Neural cell (in vitro differentiated cells): ENCODE measurements around the gene CRTAP. TPM values are rescaled to one million over a fixed set of nuclear protein-coding genes. Genes with fewer than 3 reads are reported as not detected.

Experiments used
- H2AFZ ChIP-seq: fragments of 200-600, 300-800 bp; sonication (generic), shearing (Covaris generic); 2 replicates; pipeline ENCODE4 v1.6.0; 2014; ENCODE audit warnings: low read depth, mild to moderate bottlenecking, antibody characterized with exemption, low read length, moderate library complexity
- H3F3A ChIP-seq: fragments of 200-600 bp; shearing (Covaris generic); 2 replicates; pipeline ENCODE4 v1.6.1; 2016; ENCODE audit warnings: mild to moderate bottlenecking, moderate library complexity, mixed read lengths, antibody characterized with exemption, low read length; ENCODE audit not compliant: insufficient read depth, poor library complexity, severe bottlenecking
- H3K27ac ChIP-seq: fragments of 200-600, 300-800 bp; sonication (generic), shearing (Covaris generic); 2 replicates; pipeline ENCODE4 v1.5.1; 2014; ENCODE audit warnings: mild to moderate bottlenecking, low read length, moderate library complexity
- H3K27me3 ChIP-seq: fragments of 300-800, 200-600 bp; sonication (generic), shearing (Covaris generic); 2 replicates; pipeline ENCODE4 v1.6.0; 2014; ENCODE audit warnings: mild to moderate bottlenecking, low read depth, low read length, moderate library complexity; ENCODE audit not compliant: insufficient read depth
- H3K36me3 ChIP-seq: fragments of 300-800, 200-600 bp; sonication (generic), shearing (Covaris generic); 2 replicates; pipeline ENCODE4 v1.5.1; 2014; ENCODE audit warnings: mild to moderate bottlenecking, antibody characterized with exemption, low read length, moderate library complexity; ENCODE audit not compliant: insufficient read depth
- H3K4me2 ChIP-seq: fragments of 300-800, 200-600 bp; sonication (generic), shearing (Covaris generic); 2 replicates; pipeline ENCODE4 v1.6.0; 2014; ENCODE audit warnings: mild to moderate bottlenecking, low read length
- H3K4me3 ChIP-seq: fragments of 300-800, 200-600 bp; sonication (generic), shearing (Covaris generic); 2 replicates; pipeline ENCODE4 v1.5.1; 2014; ENCODE audit warnings: mild to moderate bottlenecking, low read length, moderate library complexity
- H3K79me2 ChIP-seq: fragments of 200-600 bp; shearing (Covaris generic); replicated peaks from 2 replicates; pipeline ENCODE4 v1.6.0; 2014; ENCODE audit warnings: mild to moderate bottlenecking, low read length, moderate library complexity; ENCODE audit not compliant: insufficient read depth
- H3K9ac ChIP-seq: fragments of 300-800, 200-600 bp; sonication (generic), shearing (Covaris generic); 2 replicates; pipeline ENCODE4 v1.6.1; 2016; ENCODE audit warnings: mild to moderate bottlenecking, low read length, mixed read lengths
- H3K9me2 ChIP-seq: fragments of 200-600 bp; shearing (Covaris generic); 2 replicates; pipeline ENCODE4 v1.6.1; 2016; ENCODE audit warnings: mild to moderate bottlenecking, low read length, mixed read lengths; ENCODE audit not compliant: insufficient read depth
- H3K9me3 ChIP-seq: fragments of 200-600, 300-800 bp; sonication (generic), shearing (Covaris generic); 2 replicates; pipeline ENCODE4 v1.6.1; 2016; ENCODE audit warnings: mild to moderate bottlenecking, mixed run types, low read length, moderate library complexity, mixed read lengths
- H4K20me1 ChIP-seq: fragments of 200-600 bp; shearing (Covaris generic); 2 replicates; pipeline ENCODE4 v1.6.1; 2016; ENCODE audit warnings: mild to moderate bottlenecking, mixed run types; ENCODE audit not compliant: insufficient read depth
- CTCF ChIP-seq: fragments of 450-650 bp; IDR thresholded peaks from 2 replicates; pipeline ENCODE4 v1.5.1; 2014; ENCODE audit warnings: antibody characterized with exemption, mild to moderate bottlenecking, moderate library complexity; ENCODE audit not compliant: poor library complexity, severe bottlenecking
- EP300 ChIP-seq: fragments of 450-650 bp; conservative IDR thresholded peaks from 2 replicates; pipeline ENCODE4 v1.6.1; 2014; ENCODE audit warnings: antibody characterized with exemption, mild to moderate bottlenecking, moderate library complexity; ENCODE audit not compliant: poor library complexity, severe bottlenecking
- EZH2 ChIP-seq: fragments of 200-600, 300-800 bp; shearing (Covaris generic), sonication (generic); IDR thresholded peaks from 2 replicates; pipeline ENCODE4 v1.6.1; 2014; ENCODE audit warnings: antibody characterized with exemption, low read length, borderline replicate concordance, mild to moderate bottlenecking; ENCODE audit not compliant: insufficient read depth, poor library complexity, severe bottlenecking
- RAD21 ChIP-seq: fragments of 450-650 bp; conservative IDR thresholded peaks from 2 replicates; pipeline ENCODE4 v1.6.1; 2014; ENCODE audit warnings: antibody characterized with exemption, mild to moderate bottlenecking, moderate library complexity
- REST ChIP-seq: IDR thresholded peaks from 2 replicates; pipeline ENCODE4 v1.6.1; 2012; ENCODE audit warnings: borderline replicate concordance
- TAF1 ChIP-seq: IDR thresholded peaks from 2 replicates; pipeline ENCODE4 v1.6.1; 2012; ENCODE audit warnings: low read depth
- polyA plus RNA-seq: library from polyadenylated mRNA; depleted of rRNA; stranded (reverse); fragments of >200 nt; gene quantifications from 2 replicates; pipeline ENCODE4 v1.2.3, GENCODE V29; 2014
- small RNA-seq, 3 experiments: library from RNA; depleted of rRNA; stranded (forward); fragments of <200 nt; gene quantifications; one replicate each; pipeline ENCODE3, GENCODE V24; 2012

CRTAP gene
- polyA plus RNA-seq, 1 donor from 2014 or later = 7.1 TPM

GRCh38 chr3:33194303-33194702, 80.5 kb downstream of the CRTAP start:
- no peaks in the 10 kb centered on the region for H3F3A ChIP-seq
- H3K4me2 ChIP-seq = no peak overlapping the region
- TF ChIP-seq EP300 (no peak), TAF1 (no peak), CTCF (no peak), REST (no peak), RAD21 (no peak)
- H3K9ac ChIP-seq = no peak overlapping the region
- no peaks in the 10 kb centered on the region for H3K79me2 ChIP-seq
- H3K27ac ChIP-seq = no peak overlapping the region
- H4K20me1 ChIP-seq = no peaks in the 10 kb centered on the region
- no peaks in the 10 kb centered on the region for H3K36me3 ChIP-seq
- no peaks in the 10 kb centered on the region for H3K9me3 ChIP-seq
- H3K27me3 ChIP-seq = no peaks in the 10 kb centered on the region
- H3K9me2 ChIP-seq = no peaks in the 10 kb centered on the region
- no peak overlapping the region for H2AFZ ChIP-seq
- H3K4me3 ChIP-seq = no peak overlapping the region

- no peak overlapping the region for H3K27ac ChIP-seq
- H3K27me3 ChIP-seq = no peaks in the 10 kb centered on the region
- H3K4me3 ChIP-seq = no peak overlapping the region
- no peaks in the 10 kb centered on the region for H4K20me1 ChIP-seq
- H3K36me3 ChIP-seq = no peaks in the 10 kb centered on the region
- no peak overlapping the region for H2AFZ ChIP-seq
- H3F3A ChIP-seq = no peaks in the 10 kb centered on the region
- no peaks in the 10 kb centered on the region for H3K79me2 ChIP-seq
- no peak for TF ChIP-seq EP300
- TF ChIP-seq EZH2 = no peak
- TF ChIP-seq CTCF = no peak
- no peak for TF ChIP-seq REST
- TF ChIP-seq RAD21 = no peak
- H3K9ac ChIP-seq = no peak overlapping the region
- H3K9me2 ChIP-seq = no peaks in the 10 kb centered on the region
- H3K9me3 ChIP-seq = no peaks in the 10 kb centered on the region
- no peak overlapping the region for H3K4me2 ChIP-seq
These were observed 82.7 kb downstream of the CRTAP start for GRCh38 chr3:33196538-33196937.

Small RNA genes within 50 kb of the gene (small RNA-seq; reads per million reads assigned to genes)
- gene AC123900.1 = 0 reads per million in 3 experiments
- gene RN7SL296P = 0 reads per million in 3 experiments
- gene SUMO2P10 = 0 reads per million in 3 experiments

Other genes with a start within 250 kb of the CRTAP start
- not detected in 2 replicates for gene CCR4, start 162.4 kb upstream of the CRTAP start, polyA plus RNA-seq
- gene GLB1, start 16.9 kb upstream of the CRTAP start, polyA plus RNA-seq = 25.4 and 26.0 TPM in 2 replicates
- gene TMPPE, start 16.9 kb upstream of the CRTAP start, polyA plus RNA-seq = 0.26 and 1.2 TPM in 2 replicates
- gene SUSD5, start 104.8 kb downstream of the CRTAP start, polyA plus RNA-seq = 0.70 and 0.74 TPM in 2 replicates
- gene FBXL2, start 163.4 kb downstream of the CRTAP start, polyA plus RNA-seq = 82.0 and 93.0 TPM in 2 replicates